A549 treated with AZD2906 at 1 μM for 4 hours (cell line): Measurements from ENCODE around the gene CRABP1. TPM values are rescaled to one million over a fixed set of nuclear protein-coding genes. Genes with fewer than 3 reads are reported as not detected.

ENCODE experiments used
- total RNA-seq: library from RNA; stranded (reverse); fragments of 200-300 nt; extraction: Qiagen RNA extraction; gene quantifications from 5 replicates; pipeline ENCODE4 v1.2.3, GENCODE V29; 2022

The CRABP1 gene
- total RNA-seq: 0.98 to 2.4 TPM (median 1.8 TPM) in 5 replicates

GRCh38 chr15:78340231-78341056 lies at the start of gene CRABP1:
Gene CRABP1 (plus strand): TSS chr15:78340353. CDS start chr15:78340429, 76 bp downstream.

DNA sequence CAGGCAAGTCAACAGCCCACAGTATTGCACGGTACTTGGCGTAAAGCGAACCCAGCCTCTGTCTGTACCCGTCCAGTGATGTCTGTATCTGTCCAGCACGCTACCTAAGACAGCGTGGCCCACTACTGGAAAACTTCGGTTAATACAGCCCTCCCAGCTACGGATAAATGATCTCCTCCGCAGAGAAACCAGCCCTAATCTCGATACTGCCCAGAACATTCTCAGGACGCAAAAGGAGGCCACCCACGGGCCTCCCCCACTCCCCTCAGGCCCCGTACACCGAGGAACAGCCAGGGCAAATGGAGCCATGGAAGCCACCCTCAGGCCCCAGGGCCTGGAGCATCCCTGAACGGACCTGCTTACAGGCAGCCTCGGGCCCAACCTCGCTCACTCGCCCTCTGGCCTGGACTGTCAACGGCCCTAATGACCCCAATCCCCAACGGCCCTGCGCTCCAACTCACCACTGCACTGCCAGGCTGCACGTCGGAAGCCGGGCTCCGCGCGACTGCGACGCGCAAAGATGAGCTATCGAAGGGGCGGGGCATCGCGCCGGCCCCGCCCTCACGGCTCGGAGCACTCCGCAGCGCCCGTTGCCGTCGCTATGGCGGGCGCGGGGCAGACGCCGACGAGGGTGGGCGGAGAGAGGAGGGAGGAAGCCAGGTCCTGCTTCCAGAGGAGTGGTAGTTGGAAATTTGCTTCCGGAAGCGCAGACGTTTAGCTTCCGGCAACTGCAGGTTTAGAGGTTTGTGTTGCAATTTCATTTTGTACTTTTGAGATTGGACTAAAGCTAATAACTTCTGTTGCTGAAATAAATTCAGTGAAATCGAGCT lies 40.8 kb upstream of the CRABP1 start, which contains the start of gene SKIC8:
SKIC8 (minus strand) TSS at position 509 of the 830 bp plus-strand sequence. CDS start 3,923 bp downstream, outside the sequence.

Other genes starting within 250 kb of the CRABP1 start
- gene SH2D7, start 247.8 kb upstream of the CRABP1 start, total RNA-seq: not detected in 5 replicates
- gene CIB2, start 208.9 kb upstream of the CRABP1 start, total RNA-seq: 24.4 to 28.2 TPM (median 28.0 TPM) in 5 replicates
- 63.4 to 90.4 TPM (median 64.7 TPM) in 5 replicates for gene IDH3A, start 191.0 kb upstream of the CRABP1 start, total RNA-seq
- 0.10 to 0.48 TPM (median 0.26 TPM) in 5 replicates for gene ACSBG1, start 105.8 kb upstream of the CRABP1 start, total RNA-seq
- gene DNAJA4, start 75.8 kb upstream of the CRABP1 start, total RNA-seq: 0.06 to 0.11 TPM (median 0.10 TPM) in 3 of 5 replicates, not detected in the others
- gene SKIC8, start 40.7 kb upstream of the CRABP1 start, total RNA-seq: 79.3 to 124 TPM (median 84.3 TPM) in 5 replicates
- 31.9 to 44.9 TPM (median 40.6 TPM) in 5 replicates for gene IREB2, start 97.9 kb downstream of the CRABP1 start, total RNA-seq
- gene HYKK, start 167.2 kb downstream of the CRABP1 start, total RNA-seq: 5.8 to 8.9 TPM (median 6.3 TPM) in 5 replicates
- 344 to 481 TPM (median 370 TPM) in 5 replicates for gene PSMA4, start 200.1 kb downstream of the CRABP1 start, total RNA-seq
- gene CHRNA5, start 225.2 kb downstream of the CRABP1 start, total RNA-seq: 29.1 to 30.2 TPM (median 29.3 TPM) in 5 replicates